Pericardium fibroblast (primary cell): ENCODE results near the gene PABPC1L. TPM values are rescaled to one million over a fixed set of nuclear protein-coding genes. Genes with fewer than 3 reads are reported as not detected.

Experiments used
- total RNA-seq: library from RNA; depleted of rRNA; stranded (reverse); fragments of >200 nt; gene quantifications from 2 replicates; pipeline ENCODE4 v1.2.3, GENCODE V29; 2015

PABPC1L gene
- 6.9 and 20.2 TPM in 2 replicates for total RNA-seq

GRCh38 chr20:44909872-44910689 lies at the start of gene PABPC1L:
Gene PABPC1L, plus strand, starts transcription at chr20:44910060. Its CDS starts 84 bp downstream, at chr20:44910144.

GRCh38 chr20:44885392-44886265 lies 24.2 kb upstream of the PABPC1L start, which contains the start of gene YWHAB:
Gene YWHAB, plus strand, starts transcription at chr20:44885705. Its CDS starts 15,829 bp downstream, at chr20:44901534.

GRCh38 chr20:44960103-44960852 lies 50.4 kb downstream of the PABPC1L start, which contains the start of gene TOMM34:
Gene TOMM34, minus strand, starts transcription at chr20:44960397. Its CDS starts 64 bp downstream, at chr20:44960333.

GRCh38 chr20:44966030-44966961 lies 56.4 kb downstream of the PABPC1L start, which contains the start of gene STK4:
Gene STK4, plus strand, starts transcription at chr20:44966512. Its CDS starts 57 bp downstream, at chr20:44966569.

Other genes with a start within 250 kb of the PABPC1L start
- gene CCN5, start 194.7 kb upstream of the PABPC1L start, total RNA-seq = 2.1 and 16.2 TPM in 2 replicates
- gene KCNK15, start 164.2 kb upstream of the PABPC1L start, total RNA-seq = 1.5 and 2.0 TPM in 2 replicates
- gene RIMS4, start 99.5 kb upstream of the PABPC1L start, total RNA-seq = 0.12 and 0.34 TPM in 2 replicates
- gene YWHAB, start 24.4 kb upstream of the PABPC1L start, total RNA-seq = 93.9 and 120 TPM in 2 replicates
- gene TOMM34, start 50.3 kb downstream of the PABPC1L start, total RNA-seq = 18.3 and 18.8 TPM in 2 replicates
- 11.3 and 12.5 TPM in 2 replicates for gene STK4, start 56.5 kb downstream of the PABPC1L start, total RNA-seq
- gene KCNS1, start 191.1 kb downstream of the PABPC1L start, total RNA-seq = 1.4 TPM in 2 replicates
- not detected in 2 replicates for gene WFDC5, start 205.1 kb downstream of the PABPC1L start, total RNA-seq
- not detected in 2 replicates for gene WFDC12, start 214.4 kb downstream of the PABPC1L start, total RNA-seq